HFF-Myc (cell line): ENCODE results near the gene MED27.

Experiments used
- DNase-seq: peaks from one replicate; pipeline ENCODE4 v3.0.0-alpha.2; 2011; ENCODE audit warnings: low read depth; ENCODE audit errors: extremely low read depth
- H3K4me3 ChIP-seq: replicated peaks from 2 replicates; pipeline ENCODE4 v1.5.1; 2011; ENCODE audit warnings: low read depth, mild to moderate bottlenecking, control low read depth, low read length
- CTCF ChIP-seq: IDR thresholded peaks from 2 replicates; pipeline ENCODE4 v1.5.1; 2012; ENCODE audit warnings: mild to moderate bottlenecking, low read depth, low read length, control low read depth; ENCODE audit errors: missing control alignments

Gene MED27

GRCh38 chr9:131868766-131869165 is 210.9 kb downstream of the MED27 start:
- TF ChIP-seq CTCF: no peak
- no peak overlapping the region for H3K4me3 ChIP-seq
- no peak for DNase-seq

- no peak for DNase-seq
- no peak for TF ChIP-seq CTCF
- H3K4me3 ChIP-seq: no peak overlapping the region
Measured at GRCh38 chr9:131867611-131868192, 212.0 kb downstream of the MED27 start.

GRCh38 chr9:131865446-131866195 is 214.0 kb downstream of the MED27 start:
- no peak for TF ChIP-seq CTCF
- DNase-seq: no peak
- no peak overlapping the region for H3K4me3 ChIP-seq

- no peak overlapping the region for H3K4me3 ChIP-seq
- no peak for TF ChIP-seq CTCF
- DNase-seq: no peak
Measured at GRCh38 chr9:131864531-131864930, 215.1 kb downstream of the MED27 start.

GRCh38 chr9:131863306-131863896 is 216.3 kb downstream of the MED27 start:
- H3K4me3 ChIP-seq: no peak overlapping the region
- no peak for TF ChIP-seq CTCF
- DNase-seq: no peak

- H3K4me3 ChIP-seq: no peak overlapping the region
Measured at GRCh38 chr9:131862261-131862660, 217.4 kb downstream of the MED27 start.

More at GRCh38 chr9:131862261-131862660, 217.4 kb downstream of the MED27 start:
- TF ChIP-seq CTCF: no peak
- no peak for DNase-seq
